GM12878 (cell line): ENCODE data around the gene HORMAD1. TPM values are rescaled to one million over a fixed set of nuclear protein-coding genes. Genes with fewer than 3 reads are reported as not detected.
"Not testable (repeated sequence)": the region's sequence is repeated elsewhere in the genome, so short reads cannot be mapped to it uniquely, and the experiment has no call there.

Experiments used
- ATAC-seq: fragments of 200-7000 bp; cut with Tn5 transposase; 3 replicates; pipeline ENCODE4 v1.9.1; 2020; ENCODE audit warnings: mild to moderate bottlenecking, moderate library complexity
- BruUV-seq: library from RNA; stranded (reverse); fragments of 400-500 nt; replicated peaks from 2 replicates; lab custom pipeline; 2021; lab: Mats Ljungman, UMichigan
- CTCF ChIA-PET: fragments of 300-600 bp; sonication (Branson Sonifier 250); formaldehyde crosslinking; extraction: SDS; loops from one replicate; lab custom pipeline; 2021; ENCODE audit warnings: inconsistent platforms; lab: Yijun Ruan, JAX
- POLR2A ChIA-PET: fragments of 350-600 bp; formaldehyde crosslinking; extraction: SDS; loops from one replicate; lab custom pipeline; 2021; ENCODE audit warnings: inconsistent platforms; lab: Charles Lee
- RAD21 ChIA-PET: fragments of 300-600 bp; sonication (Branson Sonifier 250); formaldehyde crosslinking; loops from one replicate; lab custom pipeline; 2023; ENCODE audit warnings: antibody characterized with exemption; ENCODE audit not compliant: unreplicated experiment; lab: Charles Lee
- SMC1A ChIA-PET: fragments of 300-600 bp; sonication (Branson Sonifier 250); formaldehyde crosslinking; loops from one replicate; lab custom pipeline; 2023; ENCODE audit not compliant: unreplicated experiment, uncharacterized antibody; lab: Charles Lee
- DNase-seq: peaks from one replicate; pipeline ENCODE4 v3.0.0-alpha.2; 2011; ENCODE audit warnings: low read depth, low spot score
- FAIRE-seq: peaks from 3 replicates; lab custom pipeline; 2011; peaks lifted over from hg19 to GRCh38; lab: Jason Lieb, UNC
- H2AFZ ChIP-seq: 2 replicates; pipeline ENCODE4 v1.6.0; 2011; ENCODE audit warnings: low read depth, low read length, control low read depth; ENCODE audit not compliant: control insufficient read depth
- H3K27ac ChIP-seq: 2 replicates; pipeline ENCODE4 v1.5.1; 2011; ENCODE audit warnings: control low read depth; ENCODE audit not compliant: control insufficient read depth, insufficient read depth
- H3K27me3 ChIP-seq, 2 experiments: replicated peaks in 1 of 2; 2 replicates each; pipeline versions ENCODE4 v1.6.0 to v1.6.1; 2011; ENCODE audit warnings: low read length in 1 of 2; ENCODE audit not compliant: control insufficient read depth in 2 of 2, insufficient read depth in 2 of 2
- H3K36me3 ChIP-seq, 2 experiments: 2 replicates each; pipeline ENCODE4 v1.5.1; 2011; ENCODE audit warnings: low read length in 1 of 2; ENCODE audit not compliant: control insufficient read depth in 2 of 2, insufficient read depth in 2 of 2
- H3K4me1 ChIP-seq: 2 replicates; pipeline ENCODE4 v1.6.1; 2011; ENCODE audit warnings: mild to moderate bottlenecking, low read length, moderate library complexity, mixed read lengths; ENCODE audit not compliant: control insufficient read depth, insufficient read depth
- H3K4me2 ChIP-seq: 2 replicates; pipeline ENCODE4 v1.6.0; 2011; ENCODE audit warnings: control low read depth; ENCODE audit not compliant: control insufficient read depth, insufficient read depth
- H3K4me3 ChIP-seq: fragments of 200-600 bp; sonication (generic); 2 replicates; pipeline ENCODE4 v1.5.1; 2016
- H3K79me2 ChIP-seq: 2 replicates; pipeline ENCODE4 v1.6.0; 2011; ENCODE audit warnings: low read length; ENCODE audit not compliant: control insufficient read depth, insufficient read depth
- H3K9ac ChIP-seq: 2 replicates; pipeline ENCODE4 v1.8.0; 2011; ENCODE audit warnings: low read length, control low read depth, mixed read lengths; ENCODE audit not compliant: control insufficient read depth, insufficient read depth
- H3K9me3 ChIP-seq: replicated peaks from 3 replicates; pipeline ENCODE4 v1.5.1; 2011; ENCODE audit warnings: mild to moderate bottlenecking, low read length; ENCODE audit not compliant: control insufficient read depth, insufficient read depth
- H4K20me1 ChIP-seq: 2 replicates; pipeline ENCODE4 v1.6.0; 2011; ENCODE audit not compliant: control insufficient read depth, insufficient read depth
- NFIC ChIP-seq: IDR thresholded peaks from 2 replicates; pipeline ENCODE4 v1.6.1; 2012; ENCODE audit warnings: low read depth, mild to moderate bottlenecking, inconsistent platforms, low read length, moderate library complexity
- PKNOX1 ChIP-seq: fragments of 450-650 bp; IDR thresholded peaks from 2 replicates; pipeline ENCODE4 v1.6.1; 2016; ENCODE audit warnings: mild to moderate bottlenecking
- PML ChIP-seq: IDR thresholded peaks from 2 replicates; pipeline ENCODE4 v1.6.1; 2012; ENCODE audit warnings: low read length, inconsistent platforms
- WGBS: methylation state at CpG from one replicate; pipeline ENCODE4 v1.1.6; 2016; ENCODE audit warnings: low lambda C conversion rate; ENCODE audit not compliant: insufficient replicate concordance, insufficient coverage; ENCODE audit errors: missing lambda C conversion rate; 5-methylcytosine and 5-hydroxymethylcytosine counted together
- in situ Hi-C: fragments of 300-500 bp; cut with MboI; formaldehyde crosslinking; loops from 9 replicates; pipeline ENCODE4 v1.14.3; 2018; ENCODE audit warnings: mixed read lengths
- intact Hi-C: fragments of 100-400 bp; cut with micrococcal nuclease; formaldehyde crosslinking; loops from one replicate; pipeline ENCODE4 v1.14.2; 2022; ENCODE audit not compliant: unreplicated experiment
- polyA plus RNA-seq, 11 experiments: library from polyadenylated mRNA; depleted of rRNA in 4 of 11; unstranded in 6 of 11; stranded (reverse) in 5 of 11; fragments of >200 nt; fragmentation: Nextera tagmentation in 4 of 11; fragmentation: Illumina TruSeq in 1 of 11; extraction: Ambion mirVana in 4 of 11; extraction: Trizol in 1 of 11; gene quantifications; 1 replicate in 1 of 11; 2 replicates in 10 of 11; pipeline versions ENCODE4 v1.2.1 to v1.2.3, GENCODE V29; 2011 to 2016; ENCODE audit warnings: inconsistent platforms in 2 of 11, missing spikeins in 2 of 11, low read depth in 1 of 11
- total RNA-seq, 4 experiments: library from RNA; depleted of rRNA in 3 of 4; stranded (reverse); fragments of >200 nt in 3 of 4; fragmentation: Illumina TruSeq in 1 of 4; extraction: Trizol in 1 of 4; gene quantifications; 2 replicates each; pipeline versions ENCODE4 v1.2.1 to v1.2.3, GENCODE V29; 2013 to 2021

The HORMAD1 gene
- total and polyA plus RNA-seq, 10 of the 15 experiments (the other 5 are each of a cell fraction or from before 2014, with no cell fraction given), result 0.08 to 0.22 (median 0.20) TPM; not detected in 6

- H3K9ac ChIP-seq, H4K20me1 ChIP-seq, FAIRE-seq, BruUV-seq, H3K9me3 ChIP-seq, H2AFZ ChIP-seq, H3K27me3 ChIP-seq, H3K36me3 ChIP-seq, DNase-seq, in situ Hi-C loops: not testable (repeated sequence)
- Histone ChIP-seq H3K4me3 (peak overlapping the region; percentile 12; the same call in 1 of the 2 replicates), H3K79me2 (peaks cover 32% of the 10 kb centered on the region), H3K4me1 (peaks cover 10% of the 10 kb centered on the region), H3K4me2 (peak overlapping the region; percentile 20; the same call in 1 of the 2 replicates), H3K27ac (peak overlapping the region; percentile 96; the same call in 1 of the 2 replicates)
- ChIA-PET RAD21 (interaction anchor here (1.0 to 3.3 kb wide), 9 partner anchors 22 to 207 kb away, joined by 3 to 21 read pairs (median 4); partner anchors contain the start of genes ENSA and GOLPH3L), CTCF (interaction anchor here (1.1 to 2.9 kb wide), 6 partner anchors 9 to 205 kb away, joined by 3 to 13 read pairs (median 4); partner anchors contain the start of genes GOLPH3L and SETDB1), SMC1A (interaction anchor here (0.7 to 1.8 kb wide), 12 partner anchors 10 to 198 kb away, joined by 3 to 9 read pairs (median 4); partner anchors contain the start of genes ENSA, GOLPH3L, MCL1 and SETDB1), POLR2A (interaction anchor here (0.5 to 1.6 kb wide), 5 partner anchors 25 to 201 kb away, joined by 3 to 5 read pairs (median 3); partner anchors contain the start of gene ENSA)
- 0% methylated on average over 1 of the region's 1 CpG for WGBS
- intact Hi-C loops, result loop anchor here (2.0 to 10.0 kb wide), 4 partner anchors 109 to 209 kb away; partner anchors contain the start of genes ARNT, CERS2 and ENSA
- ATAC-seq, result peak; percentile 10
- TF ChIP-seq PML (peak; percentile 6; the same call in 1 of the 2 replicates), NFIC (0 out of 2 replicates have a peak, but pooled peaks have one; percentile 3), PKNOX1 (0 out of 2 replicates have a peak, but pooled peaks have one; percentile 4)
These were observed 45.2 kb upstream of the HORMAD1 start for GRCh38 chr1:150765977-150766301.
